RWPE2 (cell line): ENCODE measurements around the gene TNFAIP8L1.

Experiments
- ATAC-seq: fragments of 200-7000 bp; cut with Tn5 transposase; 3 replicates; pipeline ENCODE4 v1.9.1; 2021; ENCODE audit warnings: low read depth
- DNase-seq: peaks from one replicate; pipeline ENCODE4 v3.0.0-alpha.2; 2020; ENCODE audit warnings: low spot score
- H3K27ac ChIP-seq: fragments of 450-650 bp; 2 replicates; pipeline ENCODE4 v1.5.1; 2017; ENCODE audit warnings: mild to moderate bottlenecking; ENCODE audit not compliant: poor library complexity, severe bottlenecking
- H3K27me3 ChIP-seq: fragments of 250-450 bp; sonication (Bioruptor Pico); 2 replicates; pipeline ENCODE4 v1.5.1; 2021; ENCODE audit warnings: mild to moderate bottlenecking, moderate library complexity; ENCODE audit not compliant: insufficient read depth, poor library complexity, severe bottlenecking
- H3K36me3 ChIP-seq: fragments of 250-450 bp; sonication (Bioruptor Pico); 2 replicates; pipeline ENCODE4 v1.5.1; 2020; ENCODE audit warnings: low read depth, mild to moderate bottlenecking, moderate library complexity
- H3K4me1 ChIP-seq: fragments of 250-450 bp; sonication (Bioruptor Pico); 2 replicates; pipeline ENCODE4 v1.5.1; 2021; ENCODE audit warnings: mild to moderate bottlenecking, moderate library complexity; ENCODE audit not compliant: insufficient read depth, poor library complexity, severe bottlenecking
- H3K4me3 ChIP-seq: fragments of 250-450 bp; sonication (Bioruptor Pico); 2 replicates; pipeline ENCODE4 v1.5.1; 2021; ENCODE audit warnings: mild to moderate bottlenecking, moderate library complexity; ENCODE audit not compliant: severe bottlenecking
- H3K9me3 ChIP-seq: fragments of 250-450 bp; sonication (Bioruptor Pico); 2 replicates; pipeline ENCODE4 v1.5.1; 2021; ENCODE audit warnings: mild to moderate bottlenecking, moderate library complexity; ENCODE audit not compliant: severe bottlenecking
- CTCF ChIP-seq: fragments of 450-650 bp; IDR thresholded peaks from one replicate; pipeline ENCODE4 v1.5.1; 2017; ENCODE audit warnings: mild to moderate bottlenecking, moderate library complexity; ENCODE audit not compliant: poor library complexity, severe bottlenecking

The TNFAIP8L1 gene

GRCh38 chr19:4635754-4636116, 3.6 kb upstream of the TNFAIP8L1 start:
- H3K4me3 ChIP-seq = peak overlapping the region; percentile 20
- H3K27me3 ChIP-seq = no peaks in the 10 kb centered on the region
- H3K36me3 ChIP-seq = no peaks in the 10 kb centered on the region
- no peak for TF ChIP-seq CTCF
- H3K27ac ChIP-seq = peak overlapping the region; percentile 63
- DNase-seq (no peak), ATAC-seq (no peak)
- H3K4me1 ChIP-seq = no peaks in the 10 kb centered on the region
- H3K9me3 ChIP-seq = no peaks in the 10 kb centered on the region

GRCh38 chr19:4636151-4636717, 3.1 kb upstream of the TNFAIP8L1 start:
- ATAC-seq (no peak), DNase-seq (no peak)
- TF ChIP-seq CTCF = peak; percentile 95
- peak overlapping the region; percentile 20 for H3K4me3 ChIP-seq
- H3K36me3 ChIP-seq = no peaks in the 10 kb centered on the region
- H3K27me3 ChIP-seq = no peaks in the 10 kb centered on the region
- H3K9me3 ChIP-seq = no peaks in the 10 kb centered on the region
- H3K27ac ChIP-seq = no peak overlapping the region
- H3K4me1 ChIP-seq = no peaks in the 10 kb centered on the region

- H3K4me3 ChIP-seq = no peak overlapping the region
- no peaks in the 10 kb centered on the region for H3K9me3 ChIP-seq
- no peaks in the 10 kb centered on the region for H3K36me3 ChIP-seq
- H3K4me1 ChIP-seq = no peaks in the 10 kb centered on the region
- TF ChIP-seq CTCF = no peak
- ATAC-seq (no peak), DNase-seq (no peak)
- no peak overlapping the region for H3K27ac ChIP-seq
- H3K27me3 ChIP-seq = no peaks in the 10 kb centered on the region
Observed at GRCh38 chr19:4636761-4637160, 2.6 kb upstream of the TNFAIP8L1 start.

GRCh38 chr19:4638317-4638716, 999 bp upstream of the TNFAIP8L1 start:
- DNase-seq (no peak), ATAC-seq (no peak)
- peak overlapping the region; percentile 11 for H3K27ac ChIP-seq
- no peaks in the 10 kb centered on the region for H3K9me3 ChIP-seq
- H3K27me3 ChIP-seq = no peaks in the 10 kb centered on the region
- no peak overlapping the region for H3K4me3 ChIP-seq
- no peaks in the 10 kb centered on the region for H3K36me3 ChIP-seq
- TF ChIP-seq CTCF = no peak
- no peaks in the 10 kb centered on the region for H3K4me1 ChIP-seq

- Histone ChIP-seq H3K4me1 (no peaks in the 10 kb centered on the region), H3K9me3 (no peaks in the 10 kb centered on the region), H3K27me3 (no peaks in the 10 kb centered on the region), H3K36me3 (no peaks in the 10 kb centered on the region), H3K4me3 (peak overlapping the region; percentile 52), H3K27ac (no peak overlapping the region)
- DNase-seq (no peak), ATAC-seq (no peak)
- TF ChIP-seq CTCF = no peak
Observed at GRCh38 chr19:4639531-4640246, 373 bp downstream of the TNFAIP8L1 start.
